GM12878 (cell line): ENCODE data around the gene SEC16A.

Source experiments
- BHLHE40 ChIP-seq, 2 experiments: fragments of 450-650 bp in 1 of 2; IDR thresholded peaks; 2 replicates each; pipeline ENCODE4 v1.6.1; 2011 to 2017; ENCODE audit warnings: low read depth in 2 of 2, borderline replicate concordance in 1 of 2, improper control_type of control experiment in 1 of 2, low read length in 1 of 2, mild to moderate bottlenecking in 1 of 2
- YY1 ChIP-seq: IDR thresholded peaks from 2 replicates; pipeline ENCODE4 v1.6.1; 2011; ENCODE audit warnings: low read depth, mild to moderate bottlenecking, low read length

GRCh38 chr9:136422876-136423275, 60.0 kb downstream of the SEC16A start:
- TF ChIP-seq BHLHE40 (IDR thresholded peaks at IDR 0.05; ENCODE audit: borderline replicate concordance in 1 of 2, low read depth in 2 of 2, low read length in 1 of 2) (no peak), YY1 (no peak)
